Cardiac ventricle fibroblast (primary cell): ENCODE measurements around the gene SLC6A9. TPM values are rescaled to one million over a fixed set of nuclear protein-coding genes. Genes with fewer than 3 reads are reported as not detected.

Source experiments
- total RNA-seq: library from RNA; depleted of rRNA; stranded (reverse); fragments of >200 nt; gene quantifications from 2 replicates; pipeline ENCODE4 v1.2.3, GENCODE V29; 2015

Gene SLC6A9
- total RNA-seq, result 4.4 and 6.3 TPM in 2 replicates

GRCh38 chr1:44031252-44032169 lies at the start of gene SLC6A9:
TSS of gene SLC6A9 (minus strand) at chr1:44031462. CDS start at chr1:44024277, 7,185 bp downstream.

GRCh38 chr1:43991476-43992231 lies 39.6 kb downstream of the SLC6A9 start, which contains the start of gene CCDC24:
TSS of gene CCDC24 (plus strand) at chr1:43991599. CDS start at chr1:43991879, 280 bp downstream.

GRCh38 chr1:43978551-43979260 lies 52.6 kb downstream of the SLC6A9 start, which contains the start of gene B4GALT2:
TSS of gene B4GALT2 (plus strand) at chr1:43979210. CDS start at chr1:43981161, 1,951 bp downstream.

GRCh38 chr1:43974443-43975248 lies 56.6 kb downstream of the SLC6A9 start, which contains the start of gene ATP6V0B:
TSS of gene ATP6V0B (plus strand) at chr1:43974960. CDS start at chr1:43975041, 81 bp downstream.

GRCh38 chr1:43969746-43970466 lies 61.4 kb downstream of the SLC6A9 start, which contains the start of gene DPH2:
TSS of gene DPH2 (plus strand) at chr1:43970010. CDS start at chr1:43970176, 166 bp downstream.

Other genes with a start within 250 kb of the SLC6A9 start
- gene ARTN, start 97.7 kb downstream of the SLC6A9 start, total RNA-seq, result not detected in 2 replicates
- 19.4 and 23.2 TPM in 2 replicates for gene IPO13, start 84.5 kb downstream of the SLC6A9 start, total RNA-seq
- 14.5 and 14.8 TPM in 2 replicates for gene DPH2, start 61.5 kb downstream of the SLC6A9 start, total RNA-seq
- 48.5 and 89.6 TPM in 2 replicates for gene ATP6V0B, start 56.5 kb downstream of the SLC6A9 start, total RNA-seq
- 39.4 and 48.9 TPM in 2 replicates for gene B4GALT2, start 52.3 kb downstream of the SLC6A9 start, total RNA-seq
- gene CCDC24, start 39.9 kb downstream of the SLC6A9 start, total RNA-seq, result 3.4 and 4.7 TPM in 2 replicates
- 0.37 TPM in 1 of 2 replicates, not detected in the other for gene KLF17, start 87.4 kb upstream of the SLC6A9 start, total RNA-seq
- gene KLF18, start 110.2 kb upstream of the SLC6A9 start, total RNA-seq, result not detected in 2 replicates
- gene DMAP1, start 182.0 kb upstream of the SLC6A9 start, total RNA-seq, result 21.2 and 29.3 TPM in 2 replicates